ENCODE results near the gene C19orf47. TPM values are rescaled to one million over a fixed set of nuclear protein-coding genes. Genes with fewer than 3 reads are reported as not detected.
"Not testable (repeated sequence)": the region's sequence is repeated elsewhere in the genome, so short reads cannot be mapped to it uniquely, and the experiment has no call there.

The C19orf47 gene
- total RNA-seq, 1 donor from 2014 or later, result 16.7 TPM

DNA sequence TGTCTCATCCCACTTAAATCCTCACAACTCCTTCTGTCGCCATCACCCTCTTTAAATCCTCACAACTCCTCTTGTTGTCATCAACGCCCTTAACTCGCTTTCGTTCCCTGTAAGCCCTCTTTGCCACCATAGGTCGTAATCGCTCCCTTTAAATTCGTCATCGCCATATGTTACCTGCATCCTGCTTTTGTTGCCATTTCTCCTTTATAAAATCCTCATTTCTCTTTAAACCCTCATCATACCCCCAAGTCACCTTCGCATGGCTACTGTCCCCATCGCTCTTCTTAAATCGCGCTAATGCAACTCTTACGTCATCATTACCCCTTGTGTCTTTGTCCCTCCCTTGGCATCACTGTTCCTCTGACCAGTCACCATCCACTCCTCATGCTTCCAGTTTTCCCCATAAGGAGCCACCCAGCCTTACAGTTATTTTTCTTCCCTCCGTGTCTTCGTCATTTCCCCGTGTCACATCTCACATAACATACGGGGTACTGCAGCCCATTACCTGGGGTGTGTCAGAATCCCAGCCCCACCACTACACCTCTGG is 837 bp upstream of the C19orf47 start:
- DNase-seq (ENCODE audit: low spot score), result no peak

DNA sequence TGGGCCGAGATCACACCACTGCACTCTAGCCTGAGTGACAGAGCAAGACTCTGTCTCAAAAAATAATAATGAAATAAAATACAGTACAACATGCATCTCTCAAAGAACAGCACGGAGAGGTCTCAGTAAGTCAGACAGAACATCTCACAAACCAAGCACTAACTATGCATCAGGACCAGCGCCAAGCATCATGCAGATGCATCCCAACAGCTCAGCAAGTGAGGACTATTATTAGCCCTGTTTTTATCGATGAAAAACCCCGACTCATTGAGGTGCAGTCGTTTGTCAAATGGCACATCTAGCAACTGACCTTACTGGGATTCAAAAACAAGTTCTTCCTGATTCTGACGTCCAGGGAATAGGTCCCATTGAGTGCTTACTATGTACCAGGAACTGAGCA is 3.8 kb downstream of the C19orf47 start:
- DNase-seq (ENCODE audit: low spot score), result no peak

DNA sequence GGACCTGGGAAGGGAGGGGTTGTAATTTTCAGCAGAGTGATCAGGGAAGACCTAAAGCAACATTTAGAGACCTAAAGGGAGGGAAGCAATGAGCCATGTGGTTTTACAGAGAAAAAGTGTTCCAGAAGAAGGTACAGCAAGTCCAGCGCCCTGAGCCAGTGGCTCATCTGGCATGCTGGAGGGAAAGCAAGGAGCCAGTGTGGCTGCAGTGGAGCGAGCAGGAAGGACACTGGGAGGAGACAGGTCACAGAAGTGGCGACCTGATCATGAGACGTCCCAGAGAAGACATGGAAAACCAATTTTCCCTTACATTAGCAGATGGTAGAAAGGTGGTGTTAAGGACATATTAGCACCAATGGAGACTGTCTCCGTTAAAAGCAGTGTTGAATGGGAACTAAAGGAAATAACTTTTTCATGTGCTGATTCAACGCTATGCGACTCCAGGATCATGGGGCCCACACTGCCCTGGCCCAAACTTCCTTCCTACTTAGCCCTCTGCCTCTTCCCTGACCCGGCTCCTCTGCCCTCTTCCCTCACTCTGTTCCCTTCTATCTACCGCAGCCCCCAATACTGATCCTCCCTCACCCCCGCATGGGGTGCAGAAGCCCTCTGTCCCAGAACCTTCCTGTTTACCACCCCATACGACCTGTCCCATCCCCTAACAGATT is 5.4 kb downstream of the C19orf47 start:
- no peak for DNase-seq (ENCODE audit: low spot score)

DNA sequence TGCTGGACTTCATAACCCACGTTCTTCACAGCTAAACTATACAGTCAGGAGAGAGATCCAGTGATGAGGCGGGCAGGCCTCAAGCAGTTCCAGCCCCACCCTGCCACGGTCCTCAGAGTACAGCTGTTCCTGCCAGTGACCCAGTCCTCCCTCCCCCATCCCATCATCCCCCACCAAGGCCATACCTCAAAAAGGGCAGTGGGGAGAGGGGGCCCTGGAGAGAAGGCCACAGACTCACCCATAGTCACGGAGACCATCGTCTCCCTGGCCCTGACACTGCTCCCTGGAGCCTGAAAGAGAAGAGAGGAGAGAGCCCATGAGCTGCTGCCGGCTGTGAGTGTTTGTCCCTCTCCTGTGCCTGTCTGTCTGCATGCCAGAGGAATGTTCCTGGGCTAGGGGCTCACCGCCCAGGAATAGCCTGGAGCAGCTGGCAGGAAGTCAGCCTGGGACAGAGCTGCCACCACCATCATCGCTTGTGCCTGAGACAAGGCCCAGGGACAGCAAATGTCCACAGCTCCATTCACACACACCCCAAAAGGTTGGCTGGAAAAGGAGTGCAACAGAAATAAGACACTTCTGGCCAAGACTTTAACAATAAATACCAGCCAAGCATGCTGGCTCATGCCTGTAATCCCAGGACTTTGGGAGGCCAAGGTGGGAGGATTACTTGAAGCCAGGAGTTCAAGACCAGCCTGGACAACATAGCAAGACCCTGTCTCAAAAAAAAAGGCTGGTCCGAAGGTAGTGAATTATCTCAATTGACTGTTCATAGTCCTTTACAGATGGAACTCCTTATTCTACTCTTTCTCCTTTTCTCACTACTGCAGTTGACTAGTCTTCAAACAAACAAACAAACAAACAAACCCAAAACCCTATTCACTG is 6.4 kb downstream of the C19orf47 start:
- no peak for DNase-seq (ENCODE audit: low spot score)

DNA sequence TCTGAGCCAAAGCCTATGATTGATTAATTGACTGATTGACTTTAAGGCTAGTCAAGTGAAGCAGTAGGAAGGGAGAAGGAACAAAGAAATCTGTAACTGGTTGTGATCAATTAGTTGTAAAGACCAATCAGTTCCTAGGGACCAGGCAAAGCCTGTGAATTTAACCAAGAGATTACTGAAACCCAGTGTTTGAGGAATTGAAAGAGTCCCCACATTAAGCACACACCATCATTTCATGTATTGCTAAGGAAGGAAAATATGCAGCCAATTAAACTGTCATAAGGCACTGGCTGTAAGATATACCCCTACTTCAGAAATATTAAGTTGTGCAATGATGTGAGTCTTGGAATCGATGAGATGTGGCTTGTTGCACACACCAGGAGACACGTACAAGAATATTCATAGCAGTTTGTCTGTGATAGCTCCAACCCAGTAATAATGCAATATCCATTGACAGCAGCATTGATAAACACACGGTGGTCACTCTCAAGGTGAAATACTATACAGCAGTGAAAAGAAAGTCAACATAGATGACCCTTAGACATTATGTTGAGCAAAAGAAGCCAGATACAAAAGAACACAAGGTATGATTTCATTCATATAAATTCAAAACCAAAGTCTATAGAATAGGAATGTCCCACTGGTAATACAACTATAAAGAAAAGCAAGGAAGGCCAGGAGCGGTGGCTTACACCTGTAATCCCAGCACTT is 9.0 kb downstream of the C19orf47 start:
- no peak for DNase-seq (ENCODE audit: low spot score)

DNA sequence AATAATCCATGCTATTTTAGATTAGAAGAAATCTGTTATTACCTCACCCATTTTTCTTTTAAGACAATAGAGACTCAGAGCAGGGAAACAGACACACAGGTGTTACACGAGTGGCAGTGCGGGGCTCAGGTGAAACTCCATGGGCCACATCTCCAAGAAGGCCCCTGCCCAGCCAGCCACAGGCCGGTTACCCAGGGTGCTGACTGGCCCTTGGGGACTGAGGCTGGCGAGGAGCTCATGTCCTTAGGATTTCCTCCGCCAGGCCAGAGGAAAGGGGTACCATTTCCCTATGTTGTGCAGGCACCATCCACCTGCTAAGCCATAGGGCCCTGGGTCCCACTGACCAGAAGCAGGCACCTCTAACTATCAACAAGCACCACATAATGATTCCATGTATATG is 10.6 kb downstream of the C19orf47 start:
- DNase-seq (ENCODE audit: low spot score), result no peak

DNA sequence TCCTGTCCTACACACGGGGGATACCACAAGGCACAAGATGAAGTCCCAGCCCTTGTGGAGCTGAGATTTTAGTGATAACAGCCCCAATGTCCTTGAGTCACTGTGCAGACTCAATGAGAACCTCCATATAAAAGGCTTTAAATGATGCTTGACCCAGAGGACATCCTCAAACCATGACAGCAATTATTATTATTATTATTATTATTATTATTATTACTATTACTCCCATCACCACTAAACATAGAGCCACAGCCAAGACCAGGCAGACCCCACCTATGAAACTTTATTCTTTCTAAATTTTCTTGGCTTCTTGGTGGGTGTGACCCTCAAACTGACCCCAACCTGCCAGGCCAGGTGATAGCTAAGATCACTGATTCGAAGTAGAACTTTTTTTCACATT is 11.1 kb downstream of the C19orf47 start:
- no peak for DNase-seq (ENCODE audit: low spot score)

DNA sequence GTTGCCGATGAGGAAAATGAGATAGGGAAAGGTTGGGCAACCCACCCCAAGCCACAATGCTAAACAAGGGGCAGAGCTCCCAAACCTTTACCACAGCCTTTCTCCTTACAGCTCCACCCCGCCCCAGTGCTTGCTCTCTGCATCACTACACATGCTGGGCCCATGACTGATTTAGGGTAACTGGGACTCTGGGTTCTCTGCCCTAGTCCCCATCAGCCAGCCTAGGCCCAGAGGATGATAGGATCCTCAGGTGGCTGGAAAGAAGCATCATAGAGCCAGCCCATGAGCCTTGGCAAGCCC is 11.6 kb downstream of the C19orf47 start:
- no peak for DNase-seq (ENCODE audit: low spot score)

DNA sequence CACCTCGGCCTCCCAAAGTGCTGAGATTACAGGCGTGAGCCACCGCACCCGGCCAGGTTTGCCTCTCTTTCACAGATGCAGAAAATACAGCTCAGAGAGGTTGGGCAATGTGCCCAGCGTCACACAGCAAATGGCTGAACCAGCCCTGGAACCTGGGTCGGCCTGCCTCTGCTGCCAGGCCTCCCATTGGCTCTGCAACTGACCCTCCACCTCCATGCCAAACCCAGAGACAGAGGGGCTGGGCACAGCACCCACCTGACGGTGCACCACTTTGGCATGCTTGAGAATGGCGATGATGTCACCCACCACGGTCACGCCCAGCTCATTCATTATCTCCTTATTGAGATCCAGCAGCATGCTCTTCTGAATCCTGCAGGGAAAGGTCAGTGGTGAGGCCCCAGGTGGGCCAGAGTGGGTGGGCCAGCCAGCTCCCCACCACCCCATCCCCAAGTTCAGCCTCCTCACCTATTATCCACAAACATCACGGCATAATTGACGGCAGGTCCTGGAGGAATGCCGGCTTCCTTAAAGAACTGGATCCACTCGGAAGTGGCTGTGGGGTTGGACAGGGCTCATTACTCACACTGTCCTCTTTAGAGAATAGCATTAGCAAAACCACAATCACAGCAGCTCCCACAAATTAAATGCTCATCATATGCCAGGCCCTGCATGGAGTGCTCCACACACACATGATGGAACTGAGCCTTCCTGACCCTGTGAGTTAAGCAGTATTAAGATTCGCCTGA is 12.2 kb downstream of the C19orf47 start:
- no peak for DNase-seq (ENCODE audit: low spot score)

DNA sequence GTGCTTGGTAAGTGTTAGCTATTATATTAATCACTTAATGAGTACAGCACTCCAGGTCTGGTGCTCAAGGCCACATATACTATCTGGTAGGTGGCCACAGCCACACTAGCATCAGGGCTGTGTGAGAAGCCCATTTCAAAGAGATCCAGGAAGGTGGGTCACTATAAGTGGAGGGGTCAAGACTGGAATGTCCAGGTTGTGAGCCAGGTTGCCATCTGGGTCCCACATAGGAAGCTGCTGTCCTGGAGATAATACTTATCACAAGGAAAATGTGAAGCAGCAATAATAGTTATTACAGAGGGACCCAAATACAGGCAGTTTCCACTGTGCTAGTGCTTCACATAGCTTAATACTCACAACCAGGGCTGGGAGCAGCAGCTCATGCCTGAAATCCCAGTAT is 13.1 kb downstream of the C19orf47 start:
- no peak for DNase-seq (ENCODE audit: low spot score)

DNA sequence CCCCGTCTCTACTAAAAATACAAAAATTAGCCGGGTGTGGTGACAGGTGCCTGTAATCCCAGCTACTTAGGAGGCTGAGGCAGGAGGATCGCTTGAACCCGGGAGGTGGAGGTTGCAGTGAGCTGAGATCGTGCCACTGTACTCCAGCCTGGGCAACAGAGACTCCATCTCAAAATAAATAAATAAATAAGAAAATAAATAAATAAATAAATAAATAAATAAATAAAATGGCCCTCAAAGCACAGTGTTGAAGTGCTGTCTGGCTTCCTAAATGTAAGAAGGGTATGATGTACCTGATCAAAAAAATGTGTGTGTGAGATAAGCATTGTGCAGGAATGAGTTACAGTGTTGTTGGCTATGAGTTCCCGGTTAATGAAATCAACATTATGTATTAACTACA is 15.1 kb downstream of the C19orf47 start:
- not testable (repeated sequence) for DNase-seq (ENCODE audit: low spot score)

DNA sequence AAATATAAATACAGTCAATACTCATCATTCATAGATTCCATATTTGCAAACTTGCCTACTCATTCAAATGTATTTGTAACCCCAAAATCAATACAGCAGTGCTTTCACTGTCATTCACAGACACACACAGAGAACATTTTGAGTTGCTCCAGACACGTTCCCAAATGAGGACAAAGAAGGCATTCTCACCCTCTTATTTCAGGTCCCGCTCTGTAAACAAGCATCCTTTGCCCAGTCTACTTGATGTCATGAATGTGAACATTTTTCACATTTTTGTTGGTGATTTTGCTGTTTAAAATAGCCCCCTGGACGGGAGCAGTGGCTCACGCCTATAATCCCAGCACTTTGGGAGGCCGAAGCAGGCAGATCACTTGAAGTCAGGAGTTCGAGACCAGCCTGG is 15.5 kb downstream of the C19orf47 start:
- DNase-seq (ENCODE audit: low spot score), result no peak

DNA sequence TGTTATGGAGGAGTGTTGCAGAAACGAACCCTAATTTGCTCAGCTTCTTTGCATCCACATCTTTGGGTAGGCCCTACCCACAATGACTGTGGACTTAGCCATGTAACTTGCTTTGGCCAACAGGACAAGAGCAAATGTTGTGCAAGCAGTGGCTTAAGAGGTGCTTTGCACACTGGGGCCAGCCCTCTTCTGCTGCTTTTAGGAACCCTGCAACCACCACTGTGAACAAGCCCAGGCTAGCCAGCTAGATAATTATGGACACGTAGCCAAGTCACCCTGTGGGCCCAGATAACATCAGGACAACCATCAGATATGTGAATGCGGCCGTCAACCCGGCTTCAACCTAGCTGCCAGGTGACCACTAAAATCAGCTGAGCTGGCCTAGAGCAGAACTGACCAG is 17.1 kb downstream of the C19orf47 start:
- DNase-seq (ENCODE audit: low spot score), result peak; percentile 63

DNA sequence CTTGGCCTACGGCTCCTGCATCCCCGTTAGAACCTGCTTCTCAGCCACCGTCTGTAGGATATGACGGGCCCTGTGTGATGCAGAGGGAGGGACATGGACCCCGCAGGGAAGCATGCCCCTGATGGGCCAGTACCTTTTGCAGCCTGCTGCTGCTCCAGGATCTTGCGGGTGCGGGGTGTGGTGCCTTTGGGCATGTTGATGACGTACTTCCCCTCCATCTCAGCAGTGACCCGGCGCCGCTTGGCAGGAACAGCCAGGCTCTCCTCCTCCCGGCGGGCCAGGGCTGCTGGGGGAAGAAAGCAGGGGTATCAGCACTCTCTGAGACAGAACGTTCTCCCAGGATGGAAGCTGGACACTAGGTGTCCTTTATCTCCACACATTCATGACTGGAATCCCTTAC is 22.0 kb downstream of the C19orf47 start:
- no peak for DNase-seq (ENCODE audit: low spot score)

DNA sequence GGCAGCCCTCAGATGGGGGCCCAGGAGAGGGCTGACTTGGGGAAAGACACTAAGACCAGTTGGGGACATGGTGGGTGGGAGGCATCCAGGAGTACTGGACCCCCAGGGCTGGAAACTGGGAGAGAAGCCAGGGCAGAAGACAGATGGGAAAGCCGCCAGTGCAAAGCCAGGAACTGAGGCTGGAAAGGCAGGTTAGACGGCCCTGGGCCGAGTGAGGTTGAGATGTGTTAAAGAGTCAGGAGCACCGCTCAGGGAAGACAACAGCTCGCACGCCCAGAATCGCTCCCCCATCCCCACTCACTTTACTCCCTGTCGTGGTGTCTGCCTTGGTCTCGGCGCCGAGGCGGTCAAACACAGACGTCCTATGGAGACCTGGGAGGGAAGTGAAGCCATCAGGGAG is 24.5 kb downstream of the C19orf47 start:
- DNase-seq (ENCODE audit: low spot score), result no peak

DNA sequence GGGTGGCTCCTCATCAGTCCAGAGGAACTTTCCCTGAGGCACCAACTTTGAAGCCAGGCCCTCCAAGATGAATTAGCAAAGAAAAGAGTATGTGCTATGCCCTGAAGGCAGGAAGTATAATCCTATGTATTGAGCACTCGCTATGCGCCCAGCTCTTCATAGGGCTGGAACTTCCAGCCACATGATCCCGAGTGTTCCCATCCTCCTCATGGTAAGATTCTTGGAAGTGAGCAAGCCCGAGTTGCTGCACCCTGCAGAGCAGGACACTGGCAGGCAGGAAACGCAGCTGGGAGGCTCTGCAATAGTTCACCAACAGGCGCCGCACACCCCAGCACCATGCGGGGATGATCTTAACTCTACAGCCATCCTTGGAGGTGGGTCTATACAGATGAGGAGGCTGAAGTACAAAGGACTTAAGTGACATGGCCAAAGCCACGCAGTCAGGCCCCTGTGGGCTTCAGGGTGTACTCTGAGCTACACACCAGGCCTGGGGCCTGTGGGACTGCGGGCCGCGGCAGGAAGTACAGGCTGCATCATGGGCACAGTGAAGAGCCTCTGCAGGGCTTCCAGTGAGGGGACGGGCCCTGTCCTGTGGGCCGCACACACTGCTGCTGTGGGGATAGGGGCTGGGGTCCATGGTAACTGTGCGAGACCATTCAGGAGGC is 25.1 kb downstream of the C19orf47 start:
- no peak for DNase-seq (ENCODE audit: low spot score)

DNA sequence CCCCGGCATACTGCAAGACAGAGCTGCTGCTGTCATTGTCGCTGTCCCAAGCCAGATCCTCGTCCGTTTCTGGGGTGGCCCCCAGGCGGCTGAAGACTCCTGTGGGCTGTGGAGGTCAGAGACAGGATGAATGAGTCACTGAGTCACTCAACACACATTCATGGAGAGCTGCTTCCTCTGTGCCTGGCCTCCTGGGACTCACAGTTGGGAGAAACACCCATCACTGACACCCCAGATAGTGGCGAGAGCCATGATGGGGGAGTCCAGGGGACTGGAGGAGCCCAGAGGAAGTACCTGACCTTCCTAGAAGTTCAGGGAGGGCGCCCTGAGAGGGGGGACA is 26.0 kb downstream of the C19orf47 start:
- DNase-seq (ENCODE audit: low spot score), result no peak

DNA sequence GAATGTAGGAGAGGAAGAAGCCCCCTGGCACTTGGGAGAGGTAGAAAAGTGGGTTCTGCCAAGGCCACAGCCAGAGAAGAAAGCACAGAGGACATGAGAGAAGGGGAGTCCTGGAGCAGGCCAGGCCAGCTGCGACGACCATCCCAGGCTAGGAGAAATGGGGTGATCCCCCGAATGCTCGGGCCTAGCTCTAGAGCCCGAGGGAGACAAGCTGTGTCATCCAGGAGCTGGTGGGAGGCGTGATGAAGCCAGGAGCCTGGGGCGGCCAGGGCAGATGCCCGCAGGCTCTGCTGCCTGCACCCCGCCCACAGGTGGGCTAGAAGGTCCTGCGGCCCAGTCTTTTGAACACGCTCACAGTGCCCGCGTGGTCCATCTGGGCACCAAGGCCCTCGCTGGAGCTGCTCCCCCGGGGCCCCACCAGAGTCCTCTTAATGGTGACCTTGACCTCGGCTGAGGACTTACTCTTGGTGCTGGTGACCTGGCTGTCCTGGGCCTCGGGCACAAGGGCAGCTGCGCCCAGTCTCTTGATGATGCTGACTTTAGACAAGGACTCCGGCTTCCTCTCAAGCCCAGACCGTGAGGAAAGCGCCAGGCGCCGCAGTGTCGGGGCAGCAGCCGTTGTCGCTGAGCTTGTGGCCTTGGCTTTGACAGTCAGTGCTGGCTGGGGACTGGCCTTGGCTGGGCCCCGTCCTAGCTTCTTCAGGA is 26.5 kb downstream of the C19orf47 start:
- no peak for DNase-seq (ENCODE audit: low spot score)

DNA sequence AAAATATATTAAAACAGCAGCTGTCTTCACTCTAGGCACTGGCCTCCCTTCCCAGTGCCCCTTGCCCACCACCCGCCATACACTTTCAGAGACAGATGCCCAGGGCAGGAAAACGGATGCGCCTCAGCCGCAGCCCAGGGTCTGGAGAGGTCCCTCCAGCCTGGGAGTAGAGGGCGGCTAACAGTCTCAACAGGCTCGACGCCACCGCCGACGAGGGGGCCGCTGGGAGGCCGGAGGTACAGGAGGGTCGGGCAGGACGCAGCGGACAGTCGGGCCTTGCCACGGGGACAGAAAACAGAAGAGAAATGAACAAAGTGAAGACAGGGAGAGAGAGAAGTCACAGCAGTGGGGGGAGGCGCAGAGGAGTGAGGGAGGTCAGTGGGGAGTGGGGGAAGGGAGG is 27.1 kb downstream of the C19orf47 start:
- no peak for DNase-seq (ENCODE audit: low spot score)

DNA sequence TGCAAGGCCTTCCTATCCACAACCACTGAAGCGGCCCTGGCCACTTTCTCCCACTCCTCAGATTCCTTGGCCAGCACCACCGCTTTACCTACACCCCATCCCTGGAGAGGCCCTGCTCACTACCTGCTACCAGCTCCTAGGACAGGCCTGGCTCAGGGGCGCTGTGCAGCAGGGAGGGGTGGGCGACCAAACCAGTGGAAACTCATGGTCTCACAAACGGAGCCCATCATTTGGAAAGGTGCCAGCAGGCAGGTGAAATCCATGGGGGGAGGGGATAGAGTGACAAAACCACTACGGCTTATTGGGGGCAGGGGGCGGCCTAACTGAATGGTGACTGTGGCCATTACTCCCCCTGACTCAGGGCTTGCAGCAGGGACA is 27.6 kb downstream of the C19orf47 start:
- no peak for DNase-seq (ENCODE audit: low spot score)

DNA sequence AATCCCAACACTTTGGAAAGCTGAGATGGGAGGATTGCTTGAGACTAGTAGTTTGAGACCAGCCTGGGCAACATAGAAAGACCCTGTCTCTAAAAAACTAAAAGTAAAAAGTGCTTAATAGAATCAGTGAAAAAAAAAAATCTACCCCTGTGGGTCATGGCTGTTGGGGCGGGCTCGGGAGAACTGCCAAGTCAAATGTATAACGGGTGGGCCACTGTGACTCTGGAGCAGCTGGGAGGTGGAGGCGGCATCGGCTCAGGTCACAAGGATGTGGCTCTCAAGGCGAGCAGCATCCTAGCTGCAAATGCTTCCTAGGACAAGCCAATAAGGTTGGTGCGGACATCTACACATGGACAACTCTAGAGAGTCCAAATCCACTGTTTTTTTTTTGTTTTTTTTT is 30.9 kb downstream of the C19orf47 start:
- no peak for DNase-seq (ENCODE audit: low spot score)

Measured in ureter (tissue), 1 donor.